ENCODE measurements around the gene UBE2R2.
"Not testable (repeated sequence)": the region's sequence is repeated elsewhere in the genome, so short reads cannot be mapped to it uniquely, and the experiment has no call there.

The UBE2R2 gene

DNA sequence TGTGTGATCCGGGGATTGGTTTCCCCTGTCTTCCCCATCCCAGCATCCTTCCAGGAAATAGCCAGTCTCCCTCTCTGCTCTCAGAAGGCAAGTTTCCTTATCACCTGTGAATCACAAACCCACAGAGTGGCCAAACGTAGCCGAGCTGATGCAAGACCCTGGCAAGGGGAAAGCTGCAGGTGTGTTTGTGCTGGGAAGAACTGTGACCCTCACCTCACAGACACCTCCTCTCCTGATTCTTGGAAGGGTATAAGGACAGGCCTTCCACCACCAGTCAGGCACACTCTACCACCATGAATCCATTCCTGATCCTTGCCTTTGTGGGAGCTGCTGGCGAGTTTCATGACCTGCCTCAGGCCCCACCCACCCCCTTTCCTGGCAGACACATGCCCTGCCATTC, 21.7 kb upstream of the UBE2R2 start, which contains the start of gene PRSS3:
TSS of gene PRSS3 (plus strand) at position 281 of the 400 bp plus-strand sequence. CDS start at position 294, 13 bp downstream.
- no peak for DNase-seq
- H2BK5ac ChIP-seq (ENCODE audit: low read depth, low read length, poor library complexity): no peak within 1 kb of the TSS
- H3K27me3 ChIP-seq (ENCODE audit: insufficient read depth, low read length): no peaks in the 10 kb centered on the region
- no peak within 1 kb of the TSS for H3K9ac ChIP-seq (ENCODE audit: low read length)
- no peak within 1 kb of the TSS for H3K18ac ChIP-seq (ENCODE audit: low read length)
- no peak within 1 kb of the TSS for H4K91ac ChIP-seq (ENCODE audit: low read depth, low read length)
- H3K27ac ChIP-seq (ENCODE audit: low read depth, low read length): no peak within 1 kb of the TSS
- H3K79me1 ChIP-seq (ENCODE audit: low read length): no peaks in the 10 kb centered on the region
- H3K4me2 ChIP-seq (ENCODE audit: low read length): no peak within 1 kb of the TSS
- H2BK12ac ChIP-seq (ENCODE audit: low read length): no peak within 1 kb of the TSS
- no peak within 1 kb of the TSS for H2AK5ac ChIP-seq (ENCODE audit: low read length)
- H4K12ac ChIP-seq (ENCODE audit: low read depth, low read length): no peak within 1 kb of the TSS
- H3K4me3 ChIP-seq (ENCODE audit: low read depth, low read length): no peak within 1 kb of the TSS
- H2BK120ac ChIP-seq (ENCODE audit: insufficient read depth, low read length, poor library complexity): no peak within 1 kb of the TSS
- H3K79me2 ChIP-seq (ENCODE audit: control insufficient read depth, insufficient read depth, low read length, poor library complexity): no peaks in the 10 kb centered on the region
- no CpG with 5 or more reads among the region's 4 CpGs for WGBS (ENCODE audit: extremely low coverage, insufficient coverage, insufficient read length)
- H3K4ac ChIP-seq (ENCODE audit: low read depth, low read length): no peak within 1 kb of the TSS
- no peak within 1 kb of the TSS for H2AFZ ChIP-seq (ENCODE audit: insufficient read depth, low read length, poor library complexity)
- H3K23ac ChIP-seq (ENCODE audit: low read length): no peak within 1 kb of the TSS
- H3K9me3 ChIP-seq (ENCODE audit: insufficient read depth, low read depth, low read length): peaks cover 9% of the 10 kb centered on the region
- H4K8ac ChIP-seq (ENCODE audit: low read depth, low read length): no peak within 1 kb of the TSS
- H3K4me1 ChIP-seq (ENCODE audit: control insufficient read depth in 1 of 2, insufficient read depth in 2 of 2, low read length in 2 of 2): no peaks in the 10 kb centered on the region
- no peaks in the 10 kb centered on the region for H3K36me3 ChIP-seq (ENCODE audit: control insufficient read depth in 1 of 2, insufficient read depth in 2 of 2, low read length in 2 of 2)
- no peak within 1 kb of the TSS for H3K14ac ChIP-seq (ENCODE audit: low read length)

DNA sequence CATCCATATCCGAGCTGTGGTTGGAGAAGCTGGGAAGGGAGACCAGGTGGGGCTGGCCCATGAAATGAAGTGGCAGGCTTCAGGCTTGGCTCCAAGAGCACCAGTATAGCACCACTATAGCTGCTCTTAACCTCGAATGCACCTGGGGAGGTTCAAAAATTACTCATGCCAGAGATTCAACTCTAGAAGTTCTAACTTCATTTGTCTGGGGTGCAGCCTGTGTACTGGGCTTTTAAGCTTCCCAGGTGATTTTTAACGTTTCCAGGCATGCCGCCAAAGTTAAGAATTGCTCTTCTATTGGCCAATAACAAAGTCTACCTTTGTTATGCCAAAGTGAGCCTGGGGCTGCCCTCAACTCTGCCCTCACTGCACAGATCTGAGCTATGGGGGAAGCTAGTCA, 21.1 kb upstream of the UBE2R2 start:
- Histone ChIP-seq H2BK120ac (ENCODE audit: insufficient read depth, low read length, poor library complexity) (no peak overlapping the region), H3K27me3 (ENCODE audit: insufficient read depth, low read length) (no peaks in the 10 kb centered on the region), H3K79me2 (ENCODE audit: control insufficient read depth, insufficient read depth, low read length, poor library complexity) (no peaks in the 10 kb centered on the region), H4K8ac (ENCODE audit: low read depth, low read length) (no peak overlapping the region), H4K12ac (ENCODE audit: low read depth, low read length) (no peak overlapping the region), H3K27ac (ENCODE audit: low read depth, low read length) (no peak overlapping the region), H3K18ac (ENCODE audit: low read length) (no peak overlapping the region), H4K91ac (ENCODE audit: low read depth, low read length) (no peak overlapping the region), H3K36me3 (ENCODE audit: control insufficient read depth in 1 of 2, insufficient read depth in 2 of 2, low read length in 2 of 2) (no peaks in the 10 kb centered on the region), H2BK12ac (ENCODE audit: low read length) (no peak overlapping the region), H3K4ac (ENCODE audit: low read depth, low read length) (no peak overlapping the region), H3K79me1 (ENCODE audit: low read length) (no peaks in the 10 kb centered on the region), H3K23ac (ENCODE audit: low read length) (no peak overlapping the region), H3K4me1 (ENCODE audit: control insufficient read depth in 1 of 2, insufficient read depth in 2 of 2, low read length in 2 of 2) (no peaks in the 10 kb centered on the region), H3K9ac (ENCODE audit: low read length) (no peak overlapping the region), H3K4me3 (ENCODE audit: low read depth, low read length) (no peak overlapping the region), H2BK5ac (ENCODE audit: low read depth, low read length, poor library complexity) (no peak overlapping the region), H2AFZ (ENCODE audit: insufficient read depth, low read length, poor library complexity) (no peak overlapping the region), H3K4me2 (ENCODE audit: low read length) (no peak overlapping the region), H3K9me3 (ENCODE audit: insufficient read depth, low read depth, low read length) (peaks cover 9% of the 10 kb centered on the region), H3K14ac (ENCODE audit: low read length) (no peak overlapping the region), H2AK5ac (ENCODE audit: low read length) (no peak overlapping the region)
- WGBS (ENCODE audit: extremely low coverage, insufficient coverage, insufficient read length): no CpG with 5 or more reads among the region's 4 CpGs
- DNase-seq: no peak

DNA sequence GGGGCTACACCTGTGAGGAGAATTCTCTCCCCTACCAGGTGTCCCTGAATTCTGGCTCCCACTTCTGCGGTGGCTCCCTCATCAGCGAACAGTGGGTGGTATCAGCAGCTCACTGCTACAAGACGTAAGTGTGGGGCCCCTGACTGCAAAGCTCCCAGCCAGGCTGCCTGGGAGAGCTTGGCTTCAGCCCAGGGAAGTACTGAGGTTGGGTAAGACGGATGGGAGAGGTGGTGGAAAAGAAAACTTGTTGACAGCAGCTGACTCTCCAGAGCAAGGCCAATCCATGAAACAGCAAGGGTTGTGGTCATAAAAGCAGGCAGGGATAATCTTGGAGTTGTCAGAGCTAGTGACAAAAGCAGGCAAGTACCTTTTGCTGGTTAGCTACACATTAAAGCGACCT, 20.3 kb upstream of the UBE2R2 start:
- not testable (repeated sequence) for H3K79me1 ChIP-seq (ENCODE audit: low read length); H4K91ac ChIP-seq (ENCODE audit: low read depth, low read length); H3K9me3 ChIP-seq (ENCODE audit: insufficient read depth, low read depth, low read length); H3K4me2 ChIP-seq (ENCODE audit: low read length); H3K9ac ChIP-seq (ENCODE audit: low read length); H3K27ac ChIP-seq (ENCODE audit: low read depth, low read length); H3K18ac ChIP-seq (ENCODE audit: low read length); H3K4me3 ChIP-seq (ENCODE audit: low read depth, low read length); H3K4ac ChIP-seq (ENCODE audit: low read depth, low read length); H4K12ac ChIP-seq (ENCODE audit: low read depth, low read length); H2BK12ac ChIP-seq (ENCODE audit: low read length); H2AFZ ChIP-seq (ENCODE audit: insufficient read depth, low read length, poor library complexity); DNase-seq; H4K8ac ChIP-seq (ENCODE audit: low read depth, low read length); H3K36me3 ChIP-seq (ENCODE audit: control insufficient read depth in 1 of 2, insufficient read depth in 2 of 2, low read length in 2 of 2); H2AK5ac ChIP-seq (ENCODE audit: low read length); H2BK120ac ChIP-seq (ENCODE audit: insufficient read depth, low read length, poor library complexity); H3K27me3 ChIP-seq (ENCODE audit: insufficient read depth, low read length); H3K4me1 ChIP-seq (ENCODE audit: control insufficient read depth in 1 of 2, insufficient read depth in 2 of 2, low read length in 2 of 2); H2BK5ac ChIP-seq (ENCODE audit: low read depth, low read length, poor library complexity); H3K14ac ChIP-seq (ENCODE audit: low read length); H3K23ac ChIP-seq (ENCODE audit: low read length); H3K79me2 ChIP-seq (ENCODE audit: control insufficient read depth, insufficient read depth, low read length, poor library complexity)
- WGBS (ENCODE audit: extremely low coverage, insufficient coverage, insufficient read length): no CpG with 5 or more reads among the region's 5 CpGs

DNA sequence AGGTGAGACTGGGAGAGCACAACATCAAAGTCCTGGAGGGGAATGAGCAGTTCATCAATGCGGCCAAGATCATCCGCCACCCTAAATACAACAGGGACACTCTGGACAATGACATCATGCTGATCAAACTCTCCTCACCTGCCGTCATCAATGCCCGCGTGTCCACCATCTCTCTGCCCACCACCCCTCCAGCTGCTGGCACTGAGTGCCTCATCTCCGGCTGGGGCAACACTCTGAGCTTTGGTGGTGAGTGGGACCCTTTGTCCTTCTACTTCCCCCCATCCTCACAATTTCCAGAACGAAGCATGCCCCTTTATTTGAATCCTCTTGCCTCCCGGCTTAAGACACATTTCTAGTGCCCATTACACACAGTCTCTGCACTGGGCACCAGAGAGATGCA, 19.1 kb upstream of the UBE2R2 start:
- Histone ChIP-seq H4K12ac (ENCODE audit: low read depth, low read length) (no peak overlapping the region), H4K8ac (ENCODE audit: low read depth, low read length) (no peak overlapping the region), H4K91ac (ENCODE audit: low read depth, low read length) (no peak overlapping the region), H2AFZ (ENCODE audit: insufficient read depth, low read length, poor library complexity) (no peak overlapping the region), H3K27me3 (ENCODE audit: insufficient read depth, low read length) (no peaks in the 10 kb centered on the region), H3K9ac (ENCODE audit: low read length) (no peak overlapping the region), H3K4me3 (ENCODE audit: low read depth, low read length) (no peak overlapping the region), H3K9me3 (ENCODE audit: insufficient read depth, low read depth, low read length) (peaks cover 9% of the 10 kb centered on the region), H3K14ac (ENCODE audit: low read length) (no peak overlapping the region), H3K4me2 (ENCODE audit: low read length) (no peak overlapping the region), H2BK12ac (ENCODE audit: low read length) (no peak overlapping the region), H3K4me1 (ENCODE audit: control insufficient read depth in 1 of 2, insufficient read depth in 2 of 2, low read length in 2 of 2) (no peaks in the 10 kb centered on the region), H2BK5ac (ENCODE audit: low read depth, low read length, poor library complexity) (no peak overlapping the region), H2AK5ac (ENCODE audit: low read length) (no peak overlapping the region), H3K36me3 (ENCODE audit: control insufficient read depth in 1 of 2, insufficient read depth in 2 of 2, low read length in 2 of 2) (no peaks in the 10 kb centered on the region), H3K79me1 (ENCODE audit: low read length) (no peaks in the 10 kb centered on the region), H3K23ac (ENCODE audit: low read length) (no peak overlapping the region), H3K27ac (ENCODE audit: low read depth, low read length) (no peak overlapping the region), H2BK120ac (ENCODE audit: insufficient read depth, low read length, poor library complexity) (no peak overlapping the region), H3K18ac (ENCODE audit: low read length) (no peak overlapping the region), H3K4ac (ENCODE audit: low read depth, low read length) (no peak overlapping the region), H3K79me2 (ENCODE audit: control insufficient read depth, insufficient read depth, low read length, poor library complexity) (no peaks in the 10 kb centered on the region)
- no CpG with 5 or more reads among the region's 8 CpGs for WGBS (ENCODE audit: extremely low coverage, insufficient coverage, insufficient read length)
- DNase-seq: no peak
